OCI-M2 (cell line): ENCODE data around the gene JUN.

Source experiments
- DNase-seq: peaks from one replicate; lab custom pipeline; 2025; ENCODE audit not compliant: unreplicated experiment; lab: John Stamatoyannopoulos, UW

Gene JUN

DNA sequence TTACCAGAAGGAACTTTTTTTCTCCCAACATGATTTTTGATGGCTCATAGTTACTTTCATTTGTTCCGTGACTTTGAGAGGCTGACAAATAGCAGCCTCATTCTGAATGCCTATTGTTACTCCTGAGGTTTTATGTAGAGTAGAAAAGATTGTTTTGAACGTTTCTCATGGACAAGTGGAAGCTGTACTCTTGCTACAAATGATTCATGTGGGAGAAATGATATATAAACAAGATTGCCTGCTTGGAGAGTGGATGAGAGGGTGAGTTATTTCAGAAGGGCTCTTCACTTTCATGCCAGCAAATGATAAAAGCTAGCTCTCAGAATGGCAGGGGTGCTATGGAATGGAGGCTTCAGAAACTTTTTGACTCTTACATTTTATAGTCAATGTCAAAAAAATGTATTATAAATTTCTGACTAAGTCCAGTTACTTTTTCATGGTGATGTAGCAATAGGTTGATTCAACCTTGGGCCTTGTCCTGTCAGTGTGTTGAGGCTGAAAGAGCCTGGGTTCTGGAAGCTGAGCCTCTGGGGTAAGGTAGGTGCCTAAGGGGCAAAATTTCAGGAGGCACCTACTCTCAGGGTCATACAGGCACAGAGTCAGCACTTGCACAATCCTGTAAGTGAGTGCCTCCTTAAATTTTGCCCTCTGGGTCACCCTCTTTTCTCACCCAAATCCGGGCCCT, 19.4 kb downstream of the JUN start:
- no peak for DNase-seq

- no peak for DNase-seq
Measured at GRCh38 chr1:58763214-58763613, 20.6 kb downstream of the JUN start.

- no peak for DNase-seq
Measured at GRCh38 chr1:58762806-58763205, 21.0 kb downstream of the JUN start.

GRCh38 chr1:58755468-58755872, 28.4 kb downstream of the JUN start:
- DNase-seq = no peak

DNA sequence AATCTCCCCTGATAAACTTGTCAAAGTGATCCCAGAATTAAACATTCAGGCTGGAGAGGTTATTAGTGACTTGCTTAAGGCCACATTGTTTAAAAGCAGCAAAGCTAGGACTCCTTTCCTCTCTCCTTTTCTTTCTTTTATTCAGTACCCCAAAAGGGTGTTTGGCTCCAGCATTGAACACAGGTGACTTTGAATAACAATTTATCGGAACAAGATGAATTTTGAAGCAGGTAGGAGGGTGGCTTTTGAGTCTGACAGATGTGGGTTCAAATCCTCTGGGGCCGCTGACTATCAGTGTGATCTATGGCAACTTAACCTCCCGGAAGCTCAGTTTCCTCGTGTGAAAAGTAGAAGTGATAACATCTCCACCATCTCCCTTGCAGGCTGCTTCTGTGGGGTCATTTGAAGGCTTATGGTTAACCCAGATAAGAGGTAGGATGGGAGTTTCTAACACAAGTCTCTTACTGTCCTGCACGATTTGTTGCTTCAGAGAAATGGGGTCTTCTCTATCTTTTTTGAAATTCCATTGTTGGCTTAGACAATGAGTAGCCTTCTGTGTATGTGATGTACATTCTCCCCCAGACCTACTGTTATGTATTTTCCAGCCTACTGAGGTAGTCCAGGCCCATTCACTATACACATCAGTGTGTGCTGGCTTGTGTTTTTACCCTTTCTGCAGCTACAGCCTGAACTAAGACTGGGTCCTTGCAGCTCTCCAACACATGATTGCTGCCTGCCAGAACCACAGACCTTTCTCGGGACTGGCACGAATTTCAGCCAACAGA, 29.0 kb downstream of the JUN start:
- DNase-seq = no peak

DNA sequence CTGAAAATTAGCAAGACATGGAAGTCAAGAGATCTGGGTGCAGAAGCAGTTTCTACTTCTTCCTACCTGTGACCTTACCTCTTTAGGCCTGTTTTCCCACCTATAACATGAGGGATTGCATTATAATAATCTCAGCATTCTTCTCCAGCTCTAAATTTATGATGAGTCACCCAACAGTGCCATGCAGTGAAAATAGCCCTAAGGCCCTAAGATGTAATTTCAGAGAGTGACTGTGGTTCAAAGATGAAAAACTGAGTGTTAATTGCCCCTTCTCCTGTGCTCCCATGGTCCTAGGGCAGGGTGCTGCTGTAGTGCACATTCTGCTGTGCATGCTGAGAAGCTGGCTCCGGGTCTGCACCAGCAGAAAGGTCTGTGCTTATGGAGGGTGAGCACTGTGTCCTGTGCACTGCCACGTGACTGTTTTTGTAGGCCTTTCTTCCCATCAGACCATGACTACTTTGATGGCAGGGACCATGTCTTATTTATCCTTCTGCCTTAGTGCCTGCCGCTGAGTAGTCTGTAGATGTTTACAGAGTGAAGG, 29.7 kb downstream of the JUN start:
- no peak for DNase-seq

DNA sequence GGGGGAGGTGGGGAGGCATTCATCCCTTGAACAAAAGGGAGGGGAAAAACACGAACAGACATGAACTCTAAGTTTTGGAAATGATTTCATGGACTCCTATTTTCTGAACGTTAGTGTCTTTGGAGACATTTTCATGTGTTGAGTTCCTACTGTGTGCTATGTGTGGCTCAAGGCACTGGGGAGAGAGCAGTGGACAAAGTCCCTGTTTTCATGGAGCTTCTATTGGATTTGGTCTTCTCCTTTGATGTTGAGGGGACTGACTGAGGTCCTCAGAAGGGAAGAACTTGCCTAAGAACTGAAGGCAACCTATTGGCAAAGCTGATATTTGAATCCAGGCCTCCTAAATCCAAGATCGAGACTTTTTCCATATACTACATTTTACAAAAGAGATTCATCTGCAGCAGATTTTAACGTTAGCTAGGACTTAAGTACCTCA, 30.4 kb downstream of the JUN start:
- no peak for DNase-seq

DNA sequence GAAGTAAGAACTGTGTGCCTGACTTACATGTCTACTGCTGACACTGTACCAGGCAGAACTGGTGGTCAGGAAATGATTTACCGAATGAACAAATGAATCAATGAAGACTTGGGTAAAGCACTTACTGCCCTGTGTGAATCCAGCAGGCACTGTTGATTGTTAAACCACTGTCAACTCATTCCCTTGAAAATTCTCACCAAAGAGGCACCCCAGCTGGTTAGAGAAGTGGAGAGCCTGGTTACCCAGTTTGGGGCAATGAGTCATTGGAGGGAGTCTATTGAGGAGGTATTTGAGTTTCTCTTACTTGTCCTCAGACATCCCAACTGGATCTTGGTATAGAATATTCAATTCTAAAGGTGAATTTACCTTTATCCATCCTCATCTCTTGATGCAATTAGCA, 34.2 kb downstream of the JUN start:
- no peak for DNase-seq

DNA sequence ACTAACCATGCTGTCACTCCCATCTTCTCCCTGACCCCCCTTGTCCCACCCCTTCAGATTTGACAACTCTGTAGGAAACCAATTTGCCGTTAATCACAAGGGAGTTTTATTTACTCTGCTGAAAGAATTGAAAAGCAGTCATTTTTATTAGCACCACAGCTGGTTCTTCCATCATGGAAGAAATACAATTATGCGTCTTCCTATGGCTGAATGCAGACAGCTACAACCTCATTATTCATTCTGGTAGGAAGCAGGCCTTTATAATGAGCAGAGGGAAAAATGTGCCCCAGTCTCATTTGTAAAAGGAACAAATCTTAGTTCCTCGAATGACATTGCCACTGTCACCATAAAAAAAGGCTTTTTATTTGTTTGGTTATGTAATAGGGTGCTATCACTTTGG, 35.2 kb downstream of the JUN start:
- DNase-seq = no peak

DNA sequence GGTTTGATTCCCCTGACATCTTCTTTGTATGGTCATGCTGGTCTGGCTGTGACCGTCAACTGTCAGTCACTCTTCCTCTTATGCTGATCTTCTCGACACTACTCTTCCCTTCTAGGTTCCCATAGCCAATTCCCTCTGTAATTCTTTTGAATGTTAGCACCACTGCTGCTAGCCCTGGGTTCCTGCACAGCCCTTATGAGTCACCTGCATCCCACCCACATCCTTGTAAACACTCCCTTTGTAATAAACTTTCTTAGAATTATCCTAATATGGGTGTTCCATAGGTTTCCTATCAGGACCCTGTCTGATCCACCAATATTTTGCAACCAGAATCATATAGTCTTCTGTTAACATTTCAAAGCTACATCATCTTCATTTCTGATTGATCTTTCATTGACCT, 37.1 kb downstream of the JUN start:
- DNase-seq = no peak

GRCh38 chr1:58746182-58746581, 37.7 kb downstream of the JUN start:
- DNase-seq = no peak

GRCh38 chr1:58745666-58746065, 38.2 kb downstream of the JUN start:
- no peak for DNase-seq

DNA sequence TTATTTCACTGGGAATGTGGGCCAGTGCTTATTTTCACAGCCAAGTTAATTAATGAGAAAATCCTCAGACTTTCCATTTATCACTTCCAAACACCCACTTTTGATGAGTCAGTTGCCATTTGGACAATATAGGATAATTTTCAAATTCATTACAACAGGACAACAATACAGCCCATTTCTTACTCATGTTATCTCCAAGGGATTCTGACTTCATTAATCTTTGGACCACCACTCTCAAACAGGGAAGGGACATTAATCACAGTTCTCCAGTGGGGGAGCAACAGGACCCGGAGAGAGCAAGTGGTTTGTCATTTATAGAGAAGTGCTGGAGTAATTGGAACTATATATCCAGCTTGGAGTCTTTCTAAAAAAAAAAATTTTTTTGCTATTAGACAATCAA, 38.7 kb downstream of the JUN start:
- DNase-seq = no peak

DNA sequence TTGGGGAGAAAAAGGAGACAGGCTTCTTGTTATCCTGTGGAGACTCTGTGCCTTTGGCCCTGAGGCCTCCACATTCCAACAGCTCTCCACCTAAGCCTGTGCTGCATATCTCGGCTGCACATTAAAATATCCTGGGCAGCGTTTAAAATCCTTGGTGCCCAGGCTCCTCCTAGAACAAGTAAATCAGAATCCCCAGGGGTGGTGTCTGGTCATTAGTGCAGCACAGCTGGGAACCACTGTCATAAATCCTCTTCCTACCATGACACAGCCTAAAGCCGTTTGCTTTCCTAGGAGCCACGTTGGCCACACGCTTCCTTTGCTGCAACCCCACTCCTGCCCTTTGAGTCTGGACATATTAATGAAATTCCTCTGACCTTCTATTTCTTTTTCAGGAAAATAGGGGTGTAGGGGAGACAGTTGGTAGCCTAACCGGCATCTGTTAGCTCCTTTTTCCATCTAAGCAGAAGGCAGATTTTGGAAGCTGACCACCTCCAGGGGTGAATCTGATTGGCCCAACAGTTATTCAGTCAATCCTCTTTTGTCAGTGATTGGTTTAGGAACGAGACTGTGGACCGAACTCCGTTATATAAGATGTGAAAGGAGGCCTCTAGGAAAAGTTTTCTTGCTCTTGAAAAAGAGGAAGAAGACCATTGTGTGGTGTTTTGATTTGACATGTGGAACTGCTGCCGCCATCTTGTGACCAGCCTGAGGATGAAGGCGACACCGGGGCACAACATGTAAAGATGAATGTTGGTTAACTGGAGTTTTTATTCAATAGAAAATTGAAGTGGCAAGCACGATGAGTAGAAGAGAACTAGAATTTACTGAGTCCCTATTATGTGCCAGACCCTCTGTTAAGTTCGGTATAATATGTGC, 41.9 kb downstream of the JUN start:
- DNase-seq = no peak

GRCh38 chr1:58739856-58740466, 43.9 kb downstream of the JUN start:
- DNase-seq = no peak

DNA sequence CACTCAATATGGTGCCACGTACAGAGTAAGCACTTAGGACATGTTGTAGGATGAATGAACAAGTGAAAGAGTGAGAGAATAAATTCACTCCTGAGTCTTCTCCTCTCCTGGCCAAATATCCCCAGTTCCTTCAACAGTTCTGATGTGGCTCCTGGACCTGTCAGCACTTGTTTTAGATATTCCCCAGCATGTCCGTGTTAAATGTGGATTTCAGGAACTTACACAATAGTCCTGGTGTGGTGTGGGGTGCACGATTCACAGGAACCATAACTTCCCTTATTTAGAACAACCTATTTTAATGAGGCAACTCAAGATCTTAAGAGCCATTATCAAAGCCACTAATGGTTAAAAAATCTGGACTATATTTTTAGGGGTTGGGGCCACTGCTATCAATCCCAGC, 45.0 kb downstream of the JUN start:
- no peak for DNase-seq

DNA sequence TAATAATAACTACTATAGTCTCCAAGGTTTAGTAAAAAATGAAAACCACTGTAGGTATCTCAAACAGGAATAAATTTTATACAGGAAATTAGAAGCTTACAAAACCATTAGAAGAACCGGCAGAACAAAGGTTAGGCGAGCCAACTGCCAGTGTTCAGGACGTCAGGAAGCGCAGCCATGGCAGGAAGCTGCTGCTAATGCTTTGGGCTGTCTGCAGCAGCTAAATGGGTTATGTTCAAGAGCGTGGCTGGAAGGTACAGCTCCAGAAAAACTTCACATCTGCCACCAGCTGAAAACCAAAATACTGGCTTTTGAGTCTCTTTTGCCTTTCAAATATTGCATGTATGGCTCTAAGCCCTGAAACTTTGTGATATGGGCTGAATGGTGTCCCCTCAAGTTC, 48.3 kb downstream of the JUN start:
- no peak for DNase-seq

DNA sequence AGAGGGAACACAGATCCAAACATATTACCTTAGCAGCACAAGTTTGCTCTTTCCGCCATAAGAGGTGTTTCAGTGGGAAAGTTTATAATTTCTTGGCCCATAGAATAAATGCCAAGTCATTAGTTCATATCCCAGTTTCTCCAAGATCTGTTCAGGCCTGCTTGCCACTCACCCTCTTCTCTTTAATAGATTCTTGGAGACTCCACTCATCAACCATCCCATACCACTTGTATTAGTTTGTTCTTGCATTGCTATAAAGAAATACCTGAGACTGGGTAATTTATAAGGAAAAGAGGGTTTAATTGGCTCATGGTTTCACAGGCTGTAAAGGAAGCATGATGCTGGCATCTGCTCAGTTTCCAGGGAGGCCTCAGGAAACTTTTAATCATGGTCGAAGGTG, 49.2 kb downstream of the JUN start:
- DNase-seq = no peak

DNA sequence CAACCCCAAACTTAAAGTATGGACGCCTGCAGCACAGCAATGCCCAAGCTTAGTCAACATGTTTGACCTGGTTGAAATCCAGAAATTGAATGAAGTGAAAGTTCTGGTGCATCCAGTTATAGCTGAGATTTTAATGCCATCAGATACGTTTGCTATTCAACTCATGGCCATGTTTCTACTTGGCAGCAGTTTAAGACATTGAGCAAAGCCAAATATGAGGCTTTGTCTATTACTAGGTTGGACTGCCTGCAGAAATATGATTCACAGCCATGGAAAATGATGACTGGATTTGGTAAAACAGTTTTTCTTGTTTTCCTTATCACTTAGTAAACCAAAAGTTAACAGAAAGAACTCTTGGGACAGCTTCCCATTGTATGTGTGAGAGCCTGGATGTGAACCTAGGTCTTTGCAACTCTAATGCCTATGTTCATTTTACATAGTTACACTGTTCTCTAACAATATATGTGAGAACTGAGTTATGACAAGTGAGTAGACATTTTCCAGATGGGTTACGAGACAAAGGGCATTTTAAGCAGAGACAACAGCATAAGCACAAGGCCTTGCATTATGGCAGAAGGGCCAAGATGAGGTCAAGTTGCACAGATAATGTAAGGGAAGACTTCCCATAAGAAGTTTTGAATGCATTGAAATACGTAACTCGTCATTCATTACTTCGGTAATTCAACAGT, 51.6 kb downstream of the JUN start:
- no peak for DNase-seq
